GM06990 (cell line): ENCODE measurements around the gene PPP1R1C.

Experiments used
- DNase-seq: peaks from one replicate; pipeline ENCODE4 v3.0.0-alpha.2; 2011; ENCODE audit not compliant: insufficient read length; ENCODE audit errors: extremely low read depth
- H3K27me3 ChIP-seq: replicated peaks from 2 replicates; pipeline ENCODE4 v1.6.0; 2011; ENCODE audit warnings: low read length; ENCODE audit not compliant: control insufficient read depth, insufficient read depth
- H3K36me3 ChIP-seq: 2 replicates; pipeline ENCODE4 v1.5.1; 2011; ENCODE audit warnings: low read length; ENCODE audit not compliant: control insufficient read depth, insufficient read depth
- H3K4me3 ChIP-seq: replicated peaks from 2 replicates; pipeline ENCODE4 v1.5.1; 2011; ENCODE audit warnings: low read depth, mild to moderate bottlenecking, control low read depth, low read length
- TF ChIP-seq, protein P1 (sequence below): IDR thresholded peaks from 2 replicates; pipeline ENCODE4 v1.5.1; 2011; ENCODE audit warnings: low read length, control low read depth, mild to moderate bottlenecking, inconsistent platforms; ENCODE audit not compliant: insufficient read depth, poor library complexity, severe bottlenecking

PPP1R1C gene

DNA sequence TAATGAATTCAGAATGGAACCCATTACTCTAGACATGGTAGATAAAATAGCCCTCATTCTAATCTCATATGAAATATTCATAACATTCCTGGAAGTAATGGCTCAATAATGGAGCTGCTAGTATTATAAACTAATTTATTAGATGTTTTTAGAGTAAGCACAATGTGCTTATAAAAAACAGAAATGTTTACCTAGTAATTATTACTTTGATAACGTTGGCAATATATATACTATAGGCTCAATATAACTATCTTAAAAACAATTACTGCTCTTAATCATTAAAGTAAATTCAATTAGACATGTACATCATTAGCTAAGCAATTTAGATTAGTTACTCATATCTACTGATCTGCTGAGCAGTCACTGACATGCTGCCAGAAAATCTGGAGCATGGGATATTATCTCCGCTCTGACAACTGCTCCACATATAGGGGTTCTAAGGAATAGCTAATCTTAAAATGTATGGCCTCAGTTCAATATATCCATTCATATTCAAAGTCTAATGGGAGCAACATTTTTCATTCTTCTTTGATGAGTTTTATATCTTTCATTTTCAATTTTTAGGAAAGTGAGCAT is 19.4 kb downstream of the PPP1R1C start:
- H3K36me3 ChIP-seq = no peaks in the 10 kb centered on the region
- no peaks in the 10 kb centered on the region; the same call in 1 of the 2 replicates for H3K27me3 ChIP-seq
- DNase-seq = no peak
- TF ChIP-seq, protein P1, sequence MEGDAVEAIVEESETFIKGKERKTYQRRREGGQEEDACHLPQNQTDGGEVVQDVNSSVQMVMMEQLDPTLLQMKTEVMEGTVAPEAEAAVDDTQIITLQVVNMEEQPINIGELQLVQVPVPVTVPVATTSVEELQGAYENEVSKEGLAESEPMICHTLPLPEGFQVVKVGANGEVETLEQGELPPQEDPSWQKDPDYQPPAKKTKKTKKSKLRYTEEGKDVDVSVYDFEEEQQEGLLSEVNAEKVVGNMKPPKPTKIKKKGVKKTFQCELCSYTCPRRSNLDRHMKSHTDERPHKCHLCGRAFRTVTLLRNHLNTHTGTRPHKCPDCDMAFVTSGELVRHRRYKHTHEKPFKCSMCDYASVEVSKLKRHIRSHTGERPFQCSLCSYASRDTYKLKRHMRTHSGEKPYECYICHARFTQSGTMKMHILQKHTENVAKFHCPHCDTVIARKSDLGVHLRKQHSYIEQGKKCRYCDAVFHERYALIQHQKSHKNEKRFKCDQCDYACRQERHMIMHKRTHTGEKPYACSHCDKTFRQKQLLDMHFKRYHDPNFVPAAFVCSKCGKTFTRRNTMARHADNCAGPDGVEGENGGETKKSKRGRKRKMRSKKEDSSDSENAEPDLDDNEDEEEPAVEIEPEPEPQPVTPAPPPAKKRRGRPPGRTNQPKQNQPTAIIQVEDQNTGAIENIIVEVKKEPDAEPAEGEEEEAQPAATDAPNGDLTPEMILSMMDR = no peak
- no peak overlapping the region for H3K4me3 ChIP-seq

DNA sequence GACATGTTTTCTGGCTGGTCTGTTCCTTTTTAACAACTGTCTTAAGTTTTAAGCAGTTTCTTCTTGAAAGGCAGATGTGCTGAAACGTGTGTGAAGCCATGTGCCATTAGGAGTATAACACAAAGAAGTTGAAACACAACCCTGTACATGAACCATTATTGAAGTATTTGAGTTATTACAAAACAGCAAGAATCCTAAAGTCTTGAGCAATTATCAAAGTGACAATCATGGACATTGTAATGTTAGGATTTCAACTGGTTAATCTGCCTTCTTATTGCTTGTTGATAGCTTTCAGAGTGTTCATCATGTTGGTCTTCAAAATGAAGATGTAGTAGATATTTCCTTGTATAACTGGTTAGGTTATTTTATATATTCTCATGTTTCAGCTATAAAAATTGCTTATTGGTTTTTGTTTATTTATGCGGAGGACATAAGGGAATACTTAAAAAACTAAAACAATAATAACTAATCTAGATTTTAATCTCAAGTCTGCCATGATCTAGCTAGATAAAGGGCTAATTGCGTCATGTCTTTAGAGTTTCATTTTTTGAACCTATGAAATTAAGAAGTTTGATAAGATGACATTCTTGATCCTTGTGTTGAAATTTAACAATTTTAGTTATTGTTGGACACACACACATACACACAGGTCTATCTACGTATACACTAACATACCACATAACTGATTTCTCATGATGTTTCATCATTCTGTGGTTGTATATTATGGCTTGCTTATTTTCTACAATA is 21.1 kb downstream of the PPP1R1C start:
- H3K27me3 ChIP-seq = no peaks in the 10 kb centered on the region; the same call in 1 of the 2 replicates
- no peak for DNase-seq
- TF ChIP-seq, protein P1 = no peak
- no peak overlapping the region for H3K4me3 ChIP-seq
- no peaks in the 10 kb centered on the region for H3K36me3 ChIP-seq

DNA sequence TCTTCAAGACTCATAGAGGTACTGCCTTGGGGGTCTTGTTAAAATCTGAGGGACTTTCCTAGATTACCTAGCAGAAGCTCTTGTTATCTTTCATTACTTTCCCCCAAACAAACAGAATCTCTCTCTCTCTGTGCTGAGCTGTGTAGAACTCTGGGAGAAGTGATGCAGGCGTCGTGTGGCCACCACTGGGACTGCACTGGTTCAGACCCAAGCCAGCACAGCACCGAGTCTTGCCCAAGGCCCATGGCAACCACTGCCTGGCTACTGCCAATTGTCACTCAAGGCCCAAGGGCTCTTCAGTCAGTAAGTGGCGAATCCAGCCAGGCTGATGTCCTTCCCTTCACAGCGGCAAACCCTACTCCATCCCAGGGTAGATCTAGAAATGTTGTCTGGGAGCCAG is 28.6 kb downstream of the PPP1R1C start:
- no peaks in the 10 kb centered on the region for H3K36me3 ChIP-seq
- H3K4me3 ChIP-seq = no peak overlapping the region
- no peak for DNase-seq
- TF ChIP-seq, protein P1 = no peak
- H3K27me3 ChIP-seq = no peaks in the 10 kb centered on the region

DNA sequence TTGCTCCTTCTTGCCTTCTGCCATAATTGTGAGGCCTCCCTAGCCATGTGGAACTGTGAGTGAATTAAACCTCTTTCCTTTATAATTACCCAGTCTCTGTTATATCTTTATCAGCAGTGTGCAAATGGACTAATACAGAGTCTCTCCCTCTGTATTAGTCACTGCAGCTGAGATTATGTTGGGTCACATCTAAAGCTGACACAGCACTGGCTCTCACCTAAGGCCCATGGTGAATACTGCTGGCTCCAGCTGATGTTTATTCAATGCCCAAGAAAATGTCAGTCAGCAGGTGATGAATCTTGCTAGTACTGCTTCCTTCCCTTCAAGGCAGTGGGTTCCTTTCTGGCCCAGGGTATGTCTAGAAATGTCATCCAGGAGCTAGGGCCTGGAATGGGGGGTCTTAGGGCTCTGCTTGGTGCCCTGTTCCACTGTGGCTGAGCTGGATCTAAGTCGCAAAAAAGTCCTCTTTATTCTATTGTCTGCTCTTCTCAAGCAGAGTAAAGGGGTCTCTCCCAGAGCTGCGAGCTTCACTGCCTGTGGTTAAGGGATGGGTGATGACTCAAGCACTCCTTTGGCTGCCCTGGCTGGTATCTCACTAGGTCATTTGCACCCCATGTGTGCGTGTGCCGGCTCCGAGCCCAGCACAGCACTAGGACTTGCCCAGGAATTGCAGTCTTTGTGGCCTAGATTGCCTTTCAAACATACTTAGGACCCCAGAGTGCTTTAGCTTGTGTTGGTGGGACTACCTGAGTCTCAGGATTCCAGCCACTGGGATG is 29.9 kb downstream of the PPP1R1C start:
- no peak for DNase-seq
- no peak overlapping the region for H3K4me3 ChIP-seq
- no peaks in the 10 kb centered on the region for H3K36me3 ChIP-seq
- no peaks in the 10 kb centered on the region for H3K27me3 ChIP-seq
- TF ChIP-seq, protein P1 = no peak

DNA sequence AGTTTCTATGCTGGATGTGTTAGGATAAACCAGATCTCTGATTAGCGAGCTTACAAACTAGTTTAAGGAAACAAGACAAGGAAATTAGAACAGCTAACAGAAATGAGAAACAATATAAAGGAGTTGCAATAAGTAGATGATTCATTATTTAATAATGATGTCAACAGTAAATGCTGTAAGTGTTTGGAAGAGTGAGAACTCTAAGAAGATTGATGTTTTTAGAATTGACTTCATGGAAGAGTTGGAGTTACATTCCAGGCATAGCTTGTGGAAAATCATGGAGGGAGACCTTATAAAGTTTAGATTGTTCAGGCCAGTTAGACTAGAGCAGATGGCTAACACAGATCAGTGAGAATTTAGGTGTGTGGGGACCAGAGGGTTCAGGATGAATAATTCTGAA is 32.6 kb downstream of the PPP1R1C start:
- DNase-seq = no peak
- no peaks in the 10 kb centered on the region for H3K36me3 ChIP-seq
- no peaks in the 10 kb centered on the region for H3K27me3 ChIP-seq
- H3K4me3 ChIP-seq = no peak overlapping the region
- TF ChIP-seq, protein P1 = no peak
